Effector memory CD4-positive, alpha-beta T cell (primary cell): ENCODE results near the gene EVA1B.

Source experiments
- DNase-seq, 3 donors: peaks; one replicate each; pipeline ENCODE4 v3.0.0-alpha.2; 2020
- H3K27ac ChIP-seq: 2 replicates; pipeline ENCODE4 v1.7.0; 2013; ENCODE audit warnings: mild to moderate bottlenecking, low read length, moderate library complexity; ENCODE audit not compliant: insufficient read depth, poor library complexity, severe bottlenecking
- H3K27me3 ChIP-seq: replicated peaks from 2 replicates; pipeline ENCODE4 v1.7.0; 2013; ENCODE audit warnings: mild to moderate bottlenecking, low read length; ENCODE audit not compliant: insufficient read depth, control insufficient read depth, poor library complexity, severe bottlenecking
- H3K36me3 ChIP-seq: 2 replicates; pipeline ENCODE4 v1.7.0; 2013; ENCODE audit warnings: mild to moderate bottlenecking, low read length, moderate library complexity; ENCODE audit not compliant: control insufficient read depth, insufficient read depth
- H3K4me1 ChIP-seq: 2 replicates; pipeline ENCODE4 v1.7.0; 2013; ENCODE audit warnings: low read length, mild to moderate bottlenecking; ENCODE audit not compliant: control insufficient read depth, insufficient read depth, poor library complexity, severe bottlenecking
- H3K4me3 ChIP-seq: 2 replicates; pipeline ENCODE4 v1.7.0; 2013; ENCODE audit warnings: low read length, low read depth, mild to moderate bottlenecking; ENCODE audit not compliant: insufficient read depth, poor library complexity, severe bottlenecking
- H3K9me3 ChIP-seq: 2 replicates; pipeline ENCODE4 v1.7.0; 2013; ENCODE audit warnings: mild to moderate bottlenecking, low read length, moderate library complexity; ENCODE audit not compliant: control insufficient read depth

EVA1B gene

DNA sequence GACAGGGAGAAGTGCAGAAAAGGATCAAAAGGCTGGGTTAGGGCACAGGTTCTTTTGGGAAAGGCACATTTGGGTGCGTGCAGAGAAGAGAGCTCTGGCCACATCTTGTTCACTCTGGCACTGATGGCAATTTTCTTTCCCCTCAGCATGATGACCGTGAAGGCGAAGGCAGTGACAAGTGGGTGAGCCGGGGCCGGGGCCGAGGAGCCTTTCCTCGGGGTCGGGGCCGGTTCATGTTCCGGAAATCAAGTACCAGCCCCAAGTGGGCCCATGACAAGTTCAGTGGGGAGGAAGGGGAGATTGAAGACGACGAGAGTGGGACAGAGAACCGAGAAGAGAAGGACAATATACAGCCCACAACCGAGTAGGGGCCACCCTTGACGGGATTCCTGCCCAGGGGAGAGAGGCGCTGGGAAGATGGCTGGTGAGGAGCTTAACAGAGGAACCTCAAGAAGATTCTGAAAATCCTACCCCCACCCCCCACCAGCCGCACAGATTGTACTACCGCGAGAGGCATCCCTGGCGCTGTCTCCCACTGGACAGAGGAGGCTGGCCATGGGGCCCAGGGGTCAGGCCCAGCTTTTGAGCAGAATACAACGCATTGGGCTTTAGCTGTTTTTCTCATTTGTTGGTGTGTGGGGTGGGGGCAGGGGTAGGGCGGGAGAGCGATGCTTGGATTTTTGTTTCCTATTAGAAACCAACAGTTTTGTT, 19.6 kb downstream of the EVA1B start:
- Histone ChIP-seq H3K4me1 (peaks cover 4% of the 10 kb centered on the region), H3K4me3 (no peak overlapping the region), H3K27me3 (no peaks in the 10 kb centered on the region), H3K27ac (no peak overlapping the region), H3K9me3 (no peaks in the 10 kb centered on the region), H3K36me3 (peaks cover 45% of the 10 kb centered on the region)
- no peak for DNase-seq

DNA sequence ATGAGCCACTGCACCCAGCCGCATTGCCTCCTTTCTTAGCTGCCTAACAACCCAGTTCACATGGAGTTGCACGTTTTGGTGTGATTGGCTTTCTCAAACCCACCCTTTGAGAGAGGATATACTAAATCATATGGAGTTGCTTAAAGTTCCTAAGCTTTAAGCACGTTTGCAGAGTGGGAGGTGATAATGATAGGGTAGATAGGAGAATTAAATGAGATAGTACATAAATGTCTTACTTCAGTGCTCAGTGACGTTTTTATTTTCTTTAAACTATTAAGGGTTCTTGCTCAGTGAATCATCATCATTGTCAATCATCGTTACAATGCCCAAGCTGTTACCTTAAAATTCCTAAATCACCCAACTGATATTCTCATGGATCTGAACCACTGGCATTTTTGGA, 20.2 kb downstream of the EVA1B start:
- peaks cover 4% of the 10 kb centered on the region for H3K4me1 ChIP-seq
- no peaks in the 10 kb centered on the region for H3K9me3 ChIP-seq
- H3K27ac ChIP-seq, result no peak overlapping the region

DNA sequence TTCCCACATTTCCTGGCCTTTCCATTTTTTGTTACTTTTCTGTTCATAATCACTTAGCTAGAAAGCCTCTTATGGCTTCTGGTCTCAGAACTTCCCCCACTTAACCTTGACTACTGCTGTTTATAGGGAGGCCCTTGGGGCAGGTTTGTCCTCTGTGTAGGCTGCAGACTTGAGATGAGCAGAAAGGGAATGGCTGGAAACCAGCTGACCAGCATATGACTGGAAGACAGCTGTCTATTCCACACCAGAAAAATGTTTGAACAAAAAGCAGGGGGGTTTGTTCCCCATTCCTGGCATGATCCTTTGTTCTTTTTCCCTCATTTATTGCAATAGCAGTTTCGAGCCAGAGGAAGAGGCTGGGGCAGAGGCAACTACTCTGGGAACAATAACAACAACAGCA, 22.2 kb downstream of the EVA1B start:
- no peaks in the 10 kb centered on the region for H3K9me3 ChIP-seq
- DNase-seq, result no peak
- H3K27me3 ChIP-seq, result no peaks in the 10 kb centered on the region
- no peak overlapping the region for H3K4me3 ChIP-seq
- H3K36me3 ChIP-seq, result peaks cover 61% of the 10 kb centered on the region
- no peak overlapping the region for H3K27ac ChIP-seq
- H3K4me1 ChIP-seq, result no peaks in the 10 kb centered on the region

More for the DNA sequence above, 20.2 kb downstream of the EVA1B start:
- H3K27me3 ChIP-seq, result no peaks in the 10 kb centered on the region
- H3K36me3 ChIP-seq, result peaks cover 51% of the 10 kb centered on the region
- H3K4me3 ChIP-seq, result no peak overlapping the region
- no peak for DNase-seq

- Histone ChIP-seq H3K27ac (no peak overlapping the region), H3K36me3 (peaks cover 66% of the 10 kb centered on the region), H3K9me3 (no peaks in the 10 kb centered on the region), H3K4me3 (no peak overlapping the region), H3K27me3 (no peaks in the 10 kb centered on the region), H3K4me1 (no peaks in the 10 kb centered on the region)
- no peak for DNase-seq
These were observed 22.9 kb downstream of the EVA1B start for GRCh38 chr1:36300526-36300925.

DNA sequence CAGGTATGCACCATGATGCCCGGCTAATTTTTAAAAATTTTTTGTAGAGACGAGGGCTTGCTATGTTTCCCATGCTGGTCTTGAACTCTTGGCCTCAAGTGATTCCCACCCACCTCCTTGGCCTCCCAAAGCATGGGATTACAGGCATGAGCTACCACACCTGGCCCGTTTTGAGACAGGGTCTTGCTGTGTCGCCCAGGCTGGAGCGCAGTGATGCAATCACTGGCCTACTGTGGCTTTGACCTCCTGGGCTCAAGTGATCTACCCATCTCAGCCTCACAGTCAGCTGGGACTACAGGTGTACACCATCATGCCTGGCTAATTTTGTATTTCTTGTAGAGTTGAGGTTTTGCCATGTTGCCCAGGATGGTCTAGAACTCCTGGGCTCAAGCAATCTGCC, 24.8 kb downstream of the EVA1B start:
- H3K36me3 ChIP-seq, result peaks cover 75% of the 10 kb centered on the region
- H3K9me3 ChIP-seq, result no peaks in the 10 kb centered on the region
- H3K4me3 ChIP-seq, result no peak overlapping the region
- H3K4me1 ChIP-seq, result no peaks in the 10 kb centered on the region
- no peak for DNase-seq
- H3K27me3 ChIP-seq, result no peaks in the 10 kb centered on the region
- H3K27ac ChIP-seq, result no peak overlapping the region

GRCh38 chr1:36297062-36297461, 26.4 kb downstream of the EVA1B start:
- Histone ChIP-seq H3K4me1 (no peaks in the 10 kb centered on the region), H3K27ac (no peak overlapping the region), H3K4me3 (no peak overlapping the region), H3K27me3 (no peaks in the 10 kb centered on the region), H3K9me3 (no peaks in the 10 kb centered on the region), H3K36me3 (peaks cover 73% of the 10 kb centered on the region)
- no peak for DNase-seq

DNA sequence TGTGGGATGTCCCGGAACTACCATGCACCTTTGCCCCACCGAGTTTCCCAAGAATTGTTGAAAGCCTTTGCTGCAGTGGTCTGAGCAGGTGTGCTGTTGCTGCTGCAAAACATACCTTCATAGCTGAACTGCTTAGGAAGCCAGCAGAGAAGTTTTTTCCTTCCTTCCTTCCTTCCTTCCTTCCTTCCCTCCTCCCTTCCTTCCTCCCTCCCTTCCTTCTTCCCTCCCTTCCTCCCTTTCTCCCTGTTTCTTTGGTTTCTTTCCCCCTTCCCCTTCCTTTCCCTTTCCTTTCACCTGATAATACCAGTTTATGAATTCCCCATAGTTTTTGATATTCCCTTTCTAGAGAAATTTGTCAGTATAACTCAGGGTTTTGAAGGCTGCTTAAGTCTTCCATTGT, 28.1 kb downstream of the EVA1B start:
- Histone ChIP-seq H3K36me3 (peaks cover 73% of the 10 kb centered on the region), H3K4me3 (no peak overlapping the region)
- DNase-seq, result no peak

GRCh38 chr1:36287595-36287994, 35.9 kb downstream of the EVA1B start:
- no peak overlapping the region for H3K27ac ChIP-seq
- no peak for DNase-seq
- H3K4me1 ChIP-seq, result no peaks in the 10 kb centered on the region
- H3K36me3 ChIP-seq, result peaks cover 68% of the 10 kb centered on the region
- H3K4me3 ChIP-seq, result no peak overlapping the region
- H3K9me3 ChIP-seq, result no peaks in the 10 kb centered on the region
- H3K27me3 ChIP-seq, result no peaks in the 10 kb centered on the region

More for the DNA sequence above, 28.1 kb downstream of the EVA1B start:
- Histone ChIP-seq H3K27me3 (no peaks in the 10 kb centered on the region), H3K9me3 (no peaks in the 10 kb centered on the region), H3K4me1 (no peaks in the 10 kb centered on the region), H3K27ac (no peak overlapping the region)

DNA sequence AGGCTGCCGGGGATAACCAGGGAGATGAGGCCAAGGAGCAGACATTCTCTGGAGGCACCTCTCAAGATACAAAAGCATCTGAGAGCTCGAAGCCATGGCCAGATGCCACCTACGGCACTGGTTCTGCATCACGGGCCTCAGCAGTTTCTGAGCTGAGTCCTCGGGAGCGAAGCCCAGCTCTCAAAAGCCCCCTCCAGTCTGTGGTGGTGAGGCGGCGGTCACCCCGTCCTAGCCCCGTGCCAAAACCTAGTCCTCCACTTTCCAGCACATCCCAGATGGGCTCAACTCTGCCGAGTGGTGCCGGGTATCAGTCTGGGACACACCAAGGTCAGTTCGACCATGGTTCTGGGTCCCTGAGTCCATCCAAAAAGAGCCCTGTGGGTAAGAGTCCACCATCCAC, 36.6 kb downstream of the EVA1B start:
- Histone ChIP-seq H3K27ac (no peak overlapping the region), H3K9me3 (no peaks in the 10 kb centered on the region), H3K4me1 (no peaks in the 10 kb centered on the region), H3K36me3 (peaks cover 67% of the 10 kb centered on the region), H3K4me3 (no peak overlapping the region), H3K27me3 (no peaks in the 10 kb centered on the region)
- DNase-seq, result no peak

GRCh38 chr1:36285443-36286101, 37.9 kb downstream of the EVA1B start:
- H3K9me3 ChIP-seq, result no peaks in the 10 kb centered on the region
- peak; percentile 26 to 60 (median 43) for DNase-seq
- no peak overlapping the region for H3K4me3 ChIP-seq
- H3K27ac ChIP-seq, result no peak overlapping the region
- no peaks in the 10 kb centered on the region for H3K4me1 ChIP-seq
- H3K27me3 ChIP-seq, result no peaks in the 10 kb centered on the region
- H3K36me3 ChIP-seq, result peaks cover 54% of the 10 kb centered on the region
